Memory B cell (primary cell): ENCODE results near the gene MEX3D.

Experiments used
- ATAC-seq: fragments of 150-1000 bp; cut with Tn5 transposase; 2 replicates; pipeline ENCODE4 v1.10.0; 2021; ENCODE audit warnings: low read depth, mild to moderate bottlenecking, moderate library complexity
- DNase-seq, 2 donors: peaks; one replicate each; pipeline ENCODE4 v3.0.0; 2022; ENCODE audit warnings: low spot score in 2 of 2
- H3K27ac Mint-ChIP-seq: one replicate; pipeline ENCODE4 v1.8.0; 2022; ENCODE audit warnings: mild to moderate bottlenecking, moderate library complexity, mixed read lengths
- H3K27me3 Mint-ChIP-seq: one replicate; pipeline ENCODE4 v1.8.0; 2022; ENCODE audit warnings: mixed read lengths
- H3K36me3 Mint-ChIP-seq: one replicate; pipeline ENCODE4 v1.8.0; 2022; ENCODE audit warnings: mild to moderate bottlenecking, mixed read lengths
- H3K4me1 Mint-ChIP-seq: one replicate; pipeline ENCODE4 v1.8.0; 2022; ENCODE audit warnings: mixed read lengths
- H3K4me3 Mint-ChIP-seq: one replicate; pipeline ENCODE4 v1.8.0; 2022; ENCODE audit warnings: mild to moderate bottlenecking, moderate library complexity, mixed read lengths
- H3K9me3 Mint-ChIP-seq: one replicate; pipeline ENCODE4 v1.8.0; 2022; ENCODE audit warnings: mixed read lengths

The MEX3D gene

DNA sequence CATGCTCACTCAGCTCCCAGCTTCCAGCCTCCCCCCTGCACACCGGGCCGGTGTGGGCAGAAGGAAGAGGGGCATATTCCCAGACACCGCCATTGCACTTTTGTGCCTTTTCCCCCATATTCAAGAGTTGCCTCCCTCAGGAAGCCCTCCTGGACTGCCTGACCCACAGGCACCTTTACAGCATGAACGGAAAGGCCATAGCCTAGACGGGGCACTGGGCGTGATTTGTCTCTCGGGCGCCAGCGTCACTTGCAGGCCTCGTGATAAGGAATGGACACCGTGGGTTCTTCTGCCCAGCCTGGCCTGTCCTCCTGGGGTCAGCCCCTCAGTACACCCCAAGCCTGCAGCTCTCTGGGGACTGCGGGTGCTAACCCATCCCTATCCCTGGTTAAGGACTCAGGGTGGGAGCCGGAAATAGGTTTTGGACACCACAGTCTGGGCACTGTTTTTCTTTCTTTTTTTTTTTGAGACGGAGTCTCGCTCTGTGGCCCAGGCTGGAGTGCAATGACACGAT lies 38.1 kb upstream of the MEX3D start:
- H3K27ac Mint-ChIP-seq, result peak overlapping the region; percentile 95
- H3K9me3 Mint-ChIP-seq, result no peaks in the 10 kb centered on the region
- ATAC-seq (no peak), DNase-seq (no peak)
- peaks cover 2% of the 10 kb centered on the region for H3K36me3 Mint-ChIP-seq
- peak overlapping the region; percentile 97 for H3K4me3 Mint-ChIP-seq
- H3K27me3 Mint-ChIP-seq, result no peaks in the 10 kb centered on the region
- H3K4me1 Mint-ChIP-seq, result peaks cover 18% of the 10 kb centered on the region

- no peaks in the 10 kb centered on the region for H3K27me3 Mint-ChIP-seq
- ATAC-seq, result peak; percentile 91
- H3K4me3 Mint-ChIP-seq, result peak within 1 kb of the TSS; percentile 97
- no peaks in the 10 kb centered on the region for H3K9me3 Mint-ChIP-seq
- DNase-seq, result peak; percentile 84 to 89
- peaks cover 18% of the 10 kb centered on the region for H3K4me1 Mint-ChIP-seq
- H3K27ac Mint-ChIP-seq, result peak within 1 kb of the TSS; percentile 95
- peaks cover 2% of the 10 kb centered on the region for H3K36me3 Mint-ChIP-seq
Observed at GRCh38 chr19:1605236-1606137, 37.4 kb upstream of the MEX3D start, which contains the start of gene UQCR11. Gene UQCR11 (minus strand): TSS chr19:1605462. CDS start chr19:1605409, 53 bp downstream.

GRCh38 chr19:1602091-1602707 lies 34.1 kb upstream of the MEX3D start:
- ATAC-seq, result no peak
- Mint-ChIP-seq H3K27ac (no peak overlapping the region), H3K4me1 (peaks cover 15% of the 10 kb centered on the region), H3K4me3 (no peak overlapping the region), H3K27me3 (no peaks in the 10 kb centered on the region), H3K9me3 (no peaks in the 10 kb centered on the region), H3K36me3 (peaks cover 8% of the 10 kb centered on the region)
- no peak for DNase-seq

DNA sequence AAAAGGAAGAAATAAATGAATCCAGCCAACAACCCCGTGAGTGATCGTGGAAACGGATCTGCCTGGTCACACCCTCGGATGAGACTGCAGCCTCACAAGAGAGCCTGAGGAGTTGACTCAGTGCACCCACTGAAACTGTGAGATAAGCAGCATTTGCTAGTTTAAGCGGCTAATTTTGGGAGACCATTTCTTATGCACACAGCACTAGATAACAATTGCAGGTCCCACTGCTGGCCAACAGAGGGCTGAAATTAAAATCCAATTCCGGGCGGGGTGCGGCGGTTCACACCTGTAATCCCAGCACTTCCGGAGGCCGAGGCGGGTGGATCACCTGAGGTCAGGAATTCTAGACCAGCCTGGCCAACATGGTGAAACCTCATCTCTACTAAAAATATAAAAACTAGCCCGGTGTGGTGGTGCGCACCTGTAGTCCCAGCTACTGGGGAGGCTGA lies 33.5 kb upstream of the MEX3D start:
- H3K4me3 Mint-ChIP-seq, result no peak overlapping the region
- no peak for ATAC-seq
- DNase-seq, result no peak
- no peak overlapping the region for H3K27ac Mint-ChIP-seq
- H3K9me3 Mint-ChIP-seq, result no peaks in the 10 kb centered on the region
- H3K27me3 Mint-ChIP-seq, result no peaks in the 10 kb centered on the region
- H3K4me1 Mint-ChIP-seq, result peaks cover 16% of the 10 kb centered on the region
- H3K36me3 Mint-ChIP-seq, result peaks cover 9% of the 10 kb centered on the region

- H3K4me3 Mint-ChIP-seq, result no peak overlapping the region
- ATAC-seq (no peak), DNase-seq (no peak)
- H3K36me3 Mint-ChIP-seq, result peaks cover 10% of the 10 kb centered on the region
- no peaks in the 10 kb centered on the region for H3K27me3 Mint-ChIP-seq
- no peaks in the 10 kb centered on the region for H3K9me3 Mint-ChIP-seq
- no peak overlapping the region for H3K27ac Mint-ChIP-seq
- H3K4me1 Mint-ChIP-seq, result peaks cover 10% of the 10 kb centered on the region
Observed at GRCh38 chr19:1599460-1599846, 31.3 kb upstream of the MEX3D start.

DNA sequence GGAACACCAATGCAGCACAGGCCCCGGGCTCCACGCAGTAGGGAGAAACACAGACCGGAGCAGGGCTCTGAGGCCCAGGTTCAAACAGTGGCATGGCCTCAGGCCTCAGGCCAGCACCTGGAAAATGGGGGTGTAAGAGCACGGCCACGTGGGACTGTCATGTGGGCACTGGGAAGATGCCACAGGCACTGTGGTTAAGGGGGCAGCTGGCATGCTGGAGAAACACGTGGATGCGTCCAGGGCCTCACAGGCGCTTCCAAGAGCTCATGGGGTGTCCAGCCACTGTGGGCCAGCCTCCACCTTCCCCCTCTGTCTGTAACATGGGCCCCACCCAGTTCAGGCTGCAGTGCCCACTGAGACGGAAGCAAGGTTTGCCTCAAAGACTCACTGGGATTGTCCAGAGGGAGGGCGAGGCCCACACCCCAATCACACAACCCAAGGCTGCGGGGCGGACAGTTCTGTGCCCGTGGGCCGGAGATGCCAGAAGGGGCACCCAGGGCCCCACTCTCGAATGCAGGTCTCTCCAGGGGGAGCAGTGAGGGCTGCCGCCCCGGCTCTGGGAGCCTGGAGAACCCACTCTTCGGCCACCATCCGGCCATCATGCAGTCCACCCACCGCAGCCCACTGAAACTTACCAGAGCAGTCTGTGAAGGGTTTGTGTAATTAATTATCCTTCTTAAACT lies 30.8 kb upstream of the MEX3D start:
- ATAC-seq (no peak), DNase-seq (no peak)
- H3K36me3 Mint-ChIP-seq, result peaks cover 10% of the 10 kb centered on the region
- no peak overlapping the region for H3K27ac Mint-ChIP-seq
- H3K27me3 Mint-ChIP-seq, result no peaks in the 10 kb centered on the region
- H3K9me3 Mint-ChIP-seq, result no peaks in the 10 kb centered on the region
- no peak overlapping the region for H3K4me3 Mint-ChIP-seq
- peaks cover 10% of the 10 kb centered on the region for H3K4me1 Mint-ChIP-seq

DNA sequence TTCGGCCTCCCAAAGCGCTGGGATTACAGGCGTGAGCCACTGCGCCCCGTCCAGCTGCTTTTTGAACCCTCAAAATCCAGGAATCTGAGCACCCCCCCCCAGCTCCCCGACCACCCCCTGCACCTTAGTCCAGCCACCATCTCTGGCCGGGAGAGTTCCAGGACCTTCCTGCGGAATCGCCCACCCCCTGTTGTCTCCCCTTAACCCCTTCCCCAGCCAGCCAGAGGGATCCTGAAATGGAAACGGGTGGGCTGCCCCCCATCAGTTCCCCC lies 25.3 kb upstream of the MEX3D start:
- Mint-ChIP-seq H3K4me1 (peaks cover 18% of the 10 kb centered on the region), H3K4me3 (peak overlapping the region; percentile 91), H3K27ac (peak overlapping the region; percentile 57), H3K9me3 (no peaks in the 10 kb centered on the region), H3K36me3 (peaks cover 9% of the 10 kb centered on the region), H3K27me3 (no peaks in the 10 kb centered on the region)
- ATAC-seq (no peak), DNase-seq (no peak)

DNA sequence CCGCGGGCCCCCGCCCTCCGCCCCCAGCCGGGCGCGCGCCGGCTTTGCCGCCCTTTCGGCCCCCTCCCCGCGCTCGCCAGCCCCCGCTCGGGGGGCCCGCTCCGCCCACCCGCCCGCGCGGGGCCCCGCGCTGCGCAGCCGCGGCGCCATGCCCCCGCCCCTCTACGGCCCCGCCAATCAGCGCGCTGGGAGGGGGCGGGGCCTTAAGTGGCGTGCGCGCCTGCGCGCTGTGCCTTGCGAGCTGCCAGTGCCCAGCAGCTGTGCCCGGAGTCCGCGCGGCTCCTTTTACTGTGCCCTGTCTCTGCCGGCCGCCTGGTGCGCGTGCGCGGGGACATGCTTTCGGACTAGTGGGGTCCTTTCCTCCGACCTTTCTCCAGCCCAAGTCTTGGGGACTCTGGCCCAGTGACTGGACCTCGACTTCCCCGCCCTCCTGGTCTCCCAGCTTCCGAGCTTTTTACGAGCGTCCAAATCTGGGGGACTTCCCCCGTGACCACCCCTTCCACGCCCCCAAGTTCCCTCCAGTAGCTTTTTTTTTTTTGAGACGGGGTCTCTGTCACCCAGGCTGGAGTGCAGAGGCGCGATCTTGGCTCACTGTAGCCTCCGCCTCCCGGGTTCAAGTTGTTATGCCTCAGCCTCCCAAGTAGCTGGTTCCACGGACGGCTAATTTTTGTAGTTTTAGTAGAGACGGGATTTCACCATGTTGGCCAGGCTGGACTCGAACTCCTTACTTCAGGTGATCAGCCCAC lies 24.8 kb upstream of the MEX3D start, which contains the start of gene MBD3:
MBD3 (minus strand) TSS at position 111 of the 746 bp plus-strand sequence. CDS start 234 bp downstream, outside the sequence.
- peaks cover 9% of the 10 kb centered on the region for H3K36me3 Mint-ChIP-seq
- peaks cover 18% of the 10 kb centered on the region for H3K4me1 Mint-ChIP-seq
- DNase-seq, result peak in 1 of 2 donors; percentile 82
- ATAC-seq, result peak; percentile 78
- no peaks in the 10 kb centered on the region for H3K9me3 Mint-ChIP-seq
- peak within 1 kb of the TSS; percentile 91 for H3K4me3 Mint-ChIP-seq
- H3K27ac Mint-ChIP-seq, result peak within 1 kb of the TSS; percentile 57
- no peaks in the 10 kb centered on the region for H3K27me3 Mint-ChIP-seq

DNA sequence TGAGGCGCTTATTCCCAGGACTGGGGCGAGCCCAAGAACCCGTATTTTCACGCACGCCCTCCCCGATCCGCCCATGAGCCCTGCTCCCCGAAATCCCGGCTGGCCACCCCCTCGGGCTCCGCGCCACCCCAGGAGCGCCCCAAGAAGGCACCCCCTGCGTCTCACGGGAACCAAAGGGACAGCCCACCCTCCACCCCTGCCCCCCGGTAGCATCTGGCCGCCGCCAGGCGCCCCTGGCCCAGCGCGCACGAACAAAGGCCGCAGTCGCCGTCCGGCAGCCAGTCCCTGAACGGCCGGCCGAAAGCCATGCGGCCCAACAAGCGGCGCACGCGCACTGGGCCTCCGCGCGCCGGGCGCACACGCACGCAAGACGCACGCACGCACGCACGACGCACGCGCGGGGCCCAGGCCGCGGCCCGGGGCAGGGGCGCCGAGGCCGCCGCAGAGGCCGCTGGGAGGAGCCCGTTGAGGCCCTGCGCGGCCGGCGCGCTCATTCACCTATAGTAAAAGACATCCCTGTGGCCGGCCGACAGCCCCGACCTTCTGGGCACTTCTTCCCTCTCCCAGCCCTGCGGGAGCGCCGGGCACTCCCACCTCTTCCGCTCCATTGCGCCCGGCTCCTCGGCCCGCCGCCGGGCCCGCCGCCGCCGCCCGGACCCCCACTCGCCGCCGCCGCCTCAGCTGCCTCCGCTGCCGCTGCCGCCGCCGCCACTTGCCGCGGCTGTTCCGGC lies 24.1 kb upstream of the MEX3D start:
- Mint-ChIP-seq H3K9me3 (no peaks in the 10 kb centered on the region), H3K4me1 (peaks cover 13% of the 10 kb centered on the region), H3K27ac (peak overlapping the region; percentile 57), H3K36me3 (peaks cover 4% of the 10 kb centered on the region), H3K4me3 (peak overlapping the region; percentile 85), H3K27me3 (no peaks in the 10 kb centered on the region)
- DNase-seq, result peak; percentile 77 to 85
- ATAC-seq, result peak; percentile 84

- ATAC-seq (no peak), DNase-seq (no peak)
- Mint-ChIP-seq H3K27ac (peak overlapping the region; percentile 57), H3K4me1 (peaks cover 12% of the 10 kb centered on the region), H3K27me3 (no peaks in the 10 kb centered on the region), H3K4me3 (peak overlapping the region; percentile 85), H3K9me3 (no peaks in the 10 kb centered on the region), H3K36me3 (peaks cover 3% of the 10 kb centered on the region)
Observed at GRCh38 chr19:1591421-1592023, 23.4 kb upstream of the MEX3D start.

- H3K27me3 Mint-ChIP-seq, result no peaks in the 10 kb centered on the region
Observed at GRCh38 chr19:1590641-1591397, 22.7 kb upstream of the MEX3D start.

GRCh38 chr19:1587872-1588271 lies 19.7 kb upstream of the MEX3D start:
- DNase-seq (no peak), ATAC-seq (no peak)
- Mint-ChIP-seq H3K27ac (no peak overlapping the region), H3K9me3 (no peaks in the 10 kb centered on the region), H3K27me3 (no peaks in the 10 kb centered on the region), H3K4me1 (peaks cover 18% of the 10 kb centered on the region), H3K4me3 (no peak overlapping the region), H3K36me3 (peaks cover 6% of the 10 kb centered on the region)

More at GRCh38 chr19:1590641-1591397, 22.7 kb upstream of the MEX3D start:
- H3K27ac Mint-ChIP-seq, result peak overlapping the region; percentile 57
- peak overlapping the region; percentile 85 for H3K4me3 Mint-ChIP-seq
- DNase-seq, result no peak
- H3K36me3 Mint-ChIP-seq, result peaks cover 3% of the 10 kb centered on the region
- H3K9me3 Mint-ChIP-seq, result no peaks in the 10 kb centered on the region
- H3K4me1 Mint-ChIP-seq, result peaks cover 14% of the 10 kb centered on the region
- ATAC-seq, result peak; percentile 17
